GM23248 (cell line): ENCODE data around the gene ABLIM1. TPM values are rescaled to one million over a fixed set of nuclear protein-coding genes. Genes with fewer than 3 reads are reported as not detected.

Experiments used
- DNase-seq: peaks from one replicate; pipeline ENCODE4 v3.0.0-alpha.2; 2015
- H2AFZ ChIP-seq: fragments of 200-600 bp; sonication (generic); 2 replicates; pipeline ENCODE4 v1.6.1; 2016; ENCODE audit warnings: antibody characterized with exemption
- H3F3A ChIP-seq: fragments of 200-600 bp; sonication (generic); 2 replicates; pipeline ENCODE4 v1.6.1; 2016; ENCODE audit warnings: mild to moderate bottlenecking, antibody characterized with exemption, mixed run types; ENCODE audit not compliant: insufficient read depth
- H3K27ac ChIP-seq: fragments of 200-600 bp; sonication (generic); 2 replicates; pipeline ENCODE4 v1.5.1; 2016; ENCODE audit warnings: mild to moderate bottlenecking
- H3K27me3 ChIP-seq: fragments of 200-600 bp; sonication (generic); replicated peaks from 2 replicates; pipeline ENCODE4 v1.6.1; 2016; ENCODE audit warnings: mild to moderate bottlenecking; ENCODE audit not compliant: insufficient read depth
- H3K36me3 ChIP-seq: fragments of 200-600 bp; sonication (generic); 2 replicates; pipeline ENCODE4 v1.6.1; 2016; ENCODE audit warnings: low read depth, mild to moderate bottlenecking
- H3K4me1 ChIP-seq: fragments of 200-600 bp; sonication (generic); 2 replicates; pipeline ENCODE4 v1.6.1; 2016; ENCODE audit warnings: mild to moderate bottlenecking; ENCODE audit not compliant: insufficient read depth
- H3K4me2 ChIP-seq: fragments of 200-600 bp; sonication (generic); one replicate; pipeline ENCODE4 v1.6.1; 2016; ENCODE audit warnings: mild to moderate bottlenecking; ENCODE audit not compliant: unreplicated experiment
- H3K4me3 ChIP-seq: fragments of 200-600 bp; sonication (generic); 2 replicates; pipeline ENCODE4 v1.5.1; 2016; ENCODE audit warnings: mild to moderate bottlenecking
- H3K79me2 ChIP-seq: fragments of 200-600 bp; sonication (generic); 2 replicates; pipeline ENCODE4 v1.6.1; 2016; ENCODE audit warnings: mild to moderate bottlenecking; ENCODE audit not compliant: insufficient read depth
- H3K9ac ChIP-seq: fragments of 200-600 bp; sonication (generic); 2 replicates; pipeline ENCODE4 v1.6.1; 2016; ENCODE audit warnings: mild to moderate bottlenecking
- H3K9me2 ChIP-seq: fragments of 200-600 bp; sonication (generic); 2 replicates; pipeline ENCODE4 v1.6.1; 2016; ENCODE audit warnings: mixed run types, mild to moderate bottlenecking, moderate library complexity; ENCODE audit not compliant: insufficient read depth
- H3K9me3 ChIP-seq: fragments of 200-600 bp; sonication (generic); one replicate; pipeline ENCODE4 v1.6.1; 2017; ENCODE audit warnings: low read depth
- H4K20me1 ChIP-seq: fragments of 200-600 bp; sonication (generic); 2 replicates; pipeline ENCODE4 v1.6.0; 2016; ENCODE audit not compliant: insufficient read depth
- EZH2 ChIP-seq: fragments of 200-600 bp; sonication (generic); IDR thresholded peaks from 2 replicates; pipeline ENCODE4 v1.6.1; 2018; ENCODE audit warnings: antibody characterized with exemption, mild to moderate bottlenecking; ENCODE audit not compliant: insufficient read depth, poor library complexity, severe bottlenecking
- EZH2phosphoT487 ChIP-seq: fragments of 200-600 bp; sonication (generic); IDR thresholded peaks from 2 replicates; pipeline ENCODE4 v1.6.1; 2018; ENCODE audit warnings: antibody characterized with exemption, moderate library complexity, mild to moderate bottlenecking, low read depth; ENCODE audit not compliant: insufficient read depth
- WGBS, 2 experiments: methylation state at CpG; one replicate each; pipeline ENCODE4 v1.1.6; 2015 to 2017; ENCODE audit warnings: low lambda C conversion rate in 2 of 2, low coverage in 1 of 2; ENCODE audit errors: missing lambda C conversion rate in 2 of 2; 5-methylcytosine and 5-hydroxymethylcytosine counted together
- in situ Hi-C: fragments of 300-500 bp; cut with MboI; formaldehyde crosslinking; loops from 2 replicates; pipeline ENCODE4 v1.15.0; 2020
- polyA plus RNA-seq: library from polyadenylated mRNA; unstranded; fragments of >200 nt; fragmentation: Nextera tagmentation; extraction: Ambion mirVana; gene quantifications from 2 replicates; pipeline ENCODE4 v1.2.1, GENCODE V29; 2016
- total RNA-seq: library from RNA; depleted of rRNA; stranded (reverse); fragments of >200 nt; shearing (Covaris generic); gene quantifications from 2 replicates; pipeline ENCODE4 v1.2.3, GENCODE V29; 2014

Gene ABLIM1
- total and polyA plus RNA-seq, 2 experiments from 2014 or later, result 0.54 to 0.78 TPM

- H3K4me3 ChIP-seq, result no peak overlapping the region
- no peak overlapping the region for H2AFZ ChIP-seq
- H3K79me2 ChIP-seq, result no peaks in the 10 kb centered on the region
- H3K36me3 ChIP-seq, result no peaks in the 10 kb centered on the region
- no peaks in the 10 kb centered on the region for H3K9me2 ChIP-seq
- no peak overlapping the region for H3K27ac ChIP-seq
- in situ Hi-C loops, result no loop called here
- H3K4me1 ChIP-seq, result peaks cover 17% of the 10 kb centered on the region; the same call in 1 of the 2 replicates
- WGBS, 2 experiments, result 73 to 88% methylated on average over 3 of the region's 3 CpGs
- H3F3A ChIP-seq, result peaks cover 10% of the 10 kb centered on the region; the same call in 1 of the 2 replicates
- no peak overlapping the region for H3K9ac ChIP-seq
- no peaks in the 10 kb centered on the region for H4K20me1 ChIP-seq
- H3K4me2 ChIP-seq, result no peak overlapping the region
- no peak for TF ChIP-seq EZH2
- TF ChIP-seq EZH2phosphoT487, result no peak
- H3K9me3 ChIP-seq, result no peaks in the 10 kb centered on the region
- H3K27me3 ChIP-seq, result peaks cover 10% of the 10 kb centered on the region
- no peak for DNase-seq
Measured at GRCh38 chr10:114694062-114694461, 36.0 kb upstream of the ABLIM1 start.

GRCh38 chr10:114691442-114691941 lies 33.4 kb upstream of the ABLIM1 start:
- Histone ChIP-seq H3K4me2 (no peak overlapping the region), H3K27ac (no peak overlapping the region), H3K9me2 (no peaks in the 10 kb centered on the region), H3K9ac (no peak overlapping the region), H3K27me3 (peaks cover 10% of the 10 kb centered on the region), H2AFZ (no peak overlapping the region), H3K4me1 (peaks cover 8% of the 10 kb centered on the region; the same call in 1 of the 2 replicates), H3K9me3 (no peaks in the 10 kb centered on the region), H3F3A (peaks cover 10% of the 10 kb centered on the region; the same call in 1 of the 2 replicates), H4K20me1 (no peaks in the 10 kb centered on the region), H3K4me3 (no peak overlapping the region), H3K36me3 (no peaks in the 10 kb centered on the region), H3K79me2 (no peaks in the 10 kb centered on the region)
- in situ Hi-C loops, result no loop called here
- TF ChIP-seq EZH2 (no peak), EZH2phosphoT487 (no peak)
- WGBS, 2 experiments, result 55 to 56% methylated on average over 1 of the region's 1 CpG
- peak; percentile 43 for DNase-seq

GRCh38 chr10:114688786-114689185 lies 30.7 kb upstream of the ABLIM1 start:
- Histone ChIP-seq H3K79me2 (no peaks in the 10 kb centered on the region), H3K4me2 (no peak overlapping the region), H3K36me3 (no peaks in the 10 kb centered on the region), H4K20me1 (no peaks in the 10 kb centered on the region), H3K9me2 (no peaks in the 10 kb centered on the region), H3K27me3 (peaks cover 5% of the 10 kb centered on the region; the same call in 1 of the 2 replicates), H2AFZ (no peak overlapping the region), H3K27ac (no peak overlapping the region), H3K9ac (no peak overlapping the region), H3K9me3 (no peaks in the 10 kb centered on the region), H3K4me3 (no peak overlapping the region), H3K4me1 (peaks cover 26% of the 10 kb centered on the region), H3F3A (peaks cover 21% of the 10 kb centered on the region; the same call in 1 of the 2 replicates)
- DNase-seq, result no peak
- 82 to 84% methylated on average over 5 of the region's 5 CpGs for WGBS, 2 experiments
- in situ Hi-C loops, result no loop called here
- no peak for TF ChIP-seq EZH2phosphoT487
- no peak for TF ChIP-seq EZH2

- Histone ChIP-seq H4K20me1 (no peaks in the 10 kb centered on the region), H3K9ac (no peak overlapping the region), H3K4me3 (no peak overlapping the region), H2AFZ (no peak overlapping the region), H3K79me2 (no peaks in the 10 kb centered on the region), H3K4me1 (peaks cover 26% of the 10 kb centered on the region), H3F3A (peaks cover 21% of the 10 kb centered on the region; the same call in 1 of the 2 replicates), H3K36me3 (no peaks in the 10 kb centered on the region), H3K9me3 (no peaks in the 10 kb centered on the region), H3K27ac (no peak overlapping the region), H3K4me2 (no peak overlapping the region), H3K27me3 (peaks cover 4% of the 10 kb centered on the region; the same call in 1 of the 2 replicates), H3K9me2 (no peaks in the 10 kb centered on the region)
- WGBS, 2 experiments, result 85 to 90% methylated on average over 3 of the region's 3 CpGs
- TF ChIP-seq EZH2 (no peak), EZH2phosphoT487 (no peak)
- no peak for DNase-seq
- in situ Hi-C loops, result no loop called here
Measured at GRCh38 chr10:114687459-114687858, 29.4 kb upstream of the ABLIM1 start.

GRCh38 chr10:114686013-114686412 lies 27.9 kb upstream of the ABLIM1 start:
- no peak for DNase-seq
- Histone ChIP-seq H4K20me1 (no peaks in the 10 kb centered on the region), H3K9me2 (no peaks in the 10 kb centered on the region), H3K4me2 (no peak overlapping the region), H3K27me3 (no peaks in the 10 kb centered on the region; the same call in 1 of the 2 replicates), H3K4me3 (no peak overlapping the region), H3F3A (peaks cover 11% of the 10 kb centered on the region; the same call in 1 of the 2 replicates), H3K79me2 (no peaks in the 10 kb centered on the region), H3K9ac (no peak overlapping the region), H3K9me3 (no peaks in the 10 kb centered on the region), H3K4me1 (peaks cover 18% of the 10 kb centered on the region), H3K36me3 (no peaks in the 10 kb centered on the region), H2AFZ (no peak overlapping the region), H3K27ac (no peak overlapping the region)
- in situ Hi-C loops, result no loop called here
- WGBS, 2 experiments, result 79 to 80% methylated on average over 2 of the region's 2 CpGs
- TF ChIP-seq EZH2, result no peak
- no peak for TF ChIP-seq EZH2phosphoT487
